ENCODE results near the gene DTHD1. TPM values are rescaled to one million over a fixed set of nuclear protein-coding genes. Genes with fewer than 3 reads are reported as not detected.
A peak's percentile ranks its signal among the peaks of the same experiment; 100 is the strongest.

The DTHD1 gene
- total and polyA plus RNA-seq, 10 of the 15 experiments (the other 5 are each of a cell fraction or from before 2014, with no cell fraction given) = 0.05 to 2.8 (median 1.4) TPM

DNA sequence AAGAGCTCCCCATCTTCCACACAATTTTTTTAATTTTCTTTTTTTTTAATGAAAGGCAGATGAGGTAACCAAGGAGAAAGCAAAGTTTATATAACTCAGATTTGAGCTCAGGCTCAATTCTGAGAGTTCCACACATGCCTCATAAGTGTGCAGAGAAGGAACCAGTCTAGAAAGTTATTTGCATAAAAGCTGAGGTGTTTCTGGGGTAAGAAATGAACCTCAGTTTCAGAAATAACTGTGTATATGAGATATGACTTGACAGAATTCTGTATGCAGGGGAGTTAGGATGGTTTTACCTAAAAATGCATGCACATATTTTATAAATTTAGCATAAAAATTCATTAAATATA lies 51.3 kb downstream of the DTHD1 start (continued):
- no peak for TF ChIP-seq MEF2B (IDR thresholded peaks at IDR 0.05; ENCODE audit: partially characterized antibody, poor library complexity, severe bottlenecking)
- peak; percentile 98 for TF ChIP-seq JUNB (IDR thresholded peaks at IDR 0.05)
- peak; percentile 94 for TF ChIP-seq NFIC (IDR thresholded peaks at IDR 0.05; ENCODE audit: low read depth, low read length)
- peak; percentile 61 for TF ChIP-seq ATF7 (IDR thresholded peaks at IDR 0.05; ENCODE audit: low read depth)

GRCh38 chr4:36333303-36333877 lies 52.0 kb downstream of the DTHD1 start:
- in situ Hi-C loops (cut with MboI) (no loop called here), intact Hi-C loops (cut with micrococcal nuclease; ENCODE audit: unreplicated experiment) (no loop called here)
- Histone ChIP-seq H3K27ac (ENCODE audit: control insufficient read depth, insufficient read depth) (peak overlapping the region; percentile 85), H3K36me3 (ENCODE audit: control insufficient read depth in 2 of 2, insufficient read depth in 2 of 2, low read length in 1 of 2) (no peaks in the 10 kb centered on the region), H3K9me3 (replicated peaks; ENCODE audit: control insufficient read depth, insufficient read depth, low read length) (no peaks in the 10 kb centered on the region; the same call in 2 of the 3 replicates), H3K27me3 (replicated peaks in 1 of 2; ENCODE audit: control insufficient read depth in 2 of 2, insufficient read depth in 2 of 2, low read length in 1 of 2) (no peaks in the 10 kb centered on the region), H3K4me1 (ENCODE audit: control insufficient read depth, insufficient read depth, low read length) (peaks cover 22% of the 10 kb centered on the region), H4K20me1 (ENCODE audit: control insufficient read depth, insufficient read depth) (no peaks in the 10 kb centered on the region), H3K79me2 (ENCODE audit: control insufficient read depth, insufficient read depth, low read length) (no peaks in the 10 kb centered on the region), H3K9ac (ENCODE audit: control insufficient read depth, insufficient read depth, low read length) (peak overlapping the region; percentile 59), H3K4me3 (peak overlapping the region; percentile 52), H3K4me2 (ENCODE audit: control insufficient read depth, insufficient read depth) (peak overlapping the region; percentile 86), H2AFZ (ENCODE audit: control insufficient read depth, low read depth, low read length) (peak overlapping the region; percentile 80)
- SMC1A ChIA-PET (ENCODE audit: uncharacterized antibody, unreplicated experiment) = interaction anchor here (0.7 to 9.1 kb wide), 26 partner anchors 9 to 399 kb away, joined by 3 to 67 read pairs (median 4); no protein-coding TSS in a partner anchor
- RAD21 ChIA-PET (ENCODE audit: unreplicated experiment) = interaction anchor here (0.7 to 2.9 kb wide), 14 partner anchors 10 to 120 kb away, joined by 3 to 20 read pairs (median 4); partner anchors contain the start of gene ARAP2
- CTCF ChIA-PET = interaction anchor here (0.6 to 5.0 kb wide), 11 partner anchors 8 to 90 kb away, joined by 3 to 23 read pairs (median 4); no protein-coding TSS in a partner anchor
- no TSS peak for BruUV-seq (replicated peaks)
- DNase-seq (ENCODE audit: low read depth, low spot score) (no peak), FAIRE-seq (no peak), ATAC-seq (no peak)
- 50% methylated on average over 6 of the region's 6 CpGs for WGBS (ENCODE audit: insufficient coverage, insufficient replicate concordance, low lambda C conversion rate, missing lambda C conversion rate)
- POLR2A ChIA-PET = interaction anchor here (1.0 to 1.3 kb wide), 3 partner anchors 8 to 12 kb away, joined by 3 to 6 read pairs (median 4); no protein-coding TSS in a partner anchor
- TF ChIP-seq MTA2 (IDR thresholded peaks at IDR 0.05; ENCODE audit: low read depth) (no peak), BCL11A (IDR thresholded peaks at IDR 0.05; ENCODE audit: low read depth, low read length) (no peak), ZNF217 (IDR thresholded peaks at IDR 0.05) (no peak), GABPA (IDR thresholded peaks at IDR 0.05; ENCODE audit: low read depth) (0 out of 2 replicates have a peak, but pooled peaks have one; percentile 3), POLR2A (IDR thresholded peaks at IDR 0.05; ENCODE audit: low read depth, low read length) (0 out of 2 replicates have a peak, but pooled peaks have one; percentile 21), MXI1 (IDR thresholded peaks at IDR 0.05; ENCODE audit: low read depth, low read length) (no peak), RBBP5 (conservative IDR thresholded peaks at IDR 0.05) (no peak), ZNF24 (IDR thresholded peaks at IDR 0.05) (no peak), KAT2A (conservative IDR thresholded peaks at IDR 0.05; ENCODE audit: control insufficient read depth, low read depth, low read length) (no peak), SKIL (IDR thresholded peaks at IDR 0.05; ENCODE audit: low read depth, poor library complexity, severe bottlenecking) (no peak), REST (IDR thresholded peaks at IDR 0.05; ENCODE audit: low read depth, low read length) (no peak), NFIC (IDR thresholded peaks at IDR 0.05; ENCODE audit: low read depth, low read length) (no peak)
- TF ChIP-seq, protein P1, sequence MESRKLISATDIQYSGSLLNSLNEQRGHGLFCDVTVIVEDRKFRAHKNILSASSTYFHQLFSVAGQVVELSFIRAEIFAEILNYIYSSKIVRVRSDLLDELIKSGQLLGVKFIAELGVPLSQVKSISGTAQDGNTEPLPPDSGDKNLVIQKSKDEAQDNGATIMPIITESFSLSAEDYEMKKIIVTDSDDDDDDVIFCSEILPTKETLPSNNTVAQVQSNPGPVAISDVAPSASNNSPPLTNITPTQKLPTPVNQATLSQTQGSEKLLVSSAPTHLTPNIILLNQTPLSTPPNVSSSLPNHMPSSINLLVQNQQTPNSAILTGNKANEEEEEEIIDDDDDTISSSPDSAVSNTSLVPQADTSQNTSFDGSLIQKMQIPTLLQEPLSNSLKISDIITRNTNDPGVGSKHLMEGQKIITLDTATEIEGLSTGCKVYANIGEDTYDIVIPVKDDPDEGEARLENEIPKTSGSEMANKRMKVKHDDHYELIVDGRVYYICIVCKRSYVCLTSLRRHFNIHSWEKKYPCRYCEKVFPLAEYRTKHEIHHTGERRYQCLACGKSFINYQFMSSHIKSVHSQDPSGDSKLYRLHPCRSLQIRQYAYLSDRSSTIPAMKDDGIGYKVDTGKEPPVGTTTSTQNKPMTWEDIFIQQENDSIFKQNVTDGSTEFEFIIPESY (IDR thresholded peaks at IDR 0.05) = no peak
